B cell (primary cell): ENCODE results near the gene SLC23A2.

ENCODE experiments used
- CTCF ChIP-seq: fragments of 200-600 bp; IDR thresholded peaks from one replicate; pipeline ENCODE4 v1.8.0; 2022; ENCODE audit warnings: antibody characterized with exemption, mild to moderate bottlenecking
- EZH2 ChIP-seq: IDR thresholded peaks from 2 replicates; pipeline ENCODE4 v1.6.1; 2012; ENCODE audit warnings: borderline replicate concordance, low read depth, mild to moderate bottlenecking, moderate library complexity, low read length; ENCODE audit not compliant: insufficient read depth, poor library complexity, severe bottlenecking

DNA sequence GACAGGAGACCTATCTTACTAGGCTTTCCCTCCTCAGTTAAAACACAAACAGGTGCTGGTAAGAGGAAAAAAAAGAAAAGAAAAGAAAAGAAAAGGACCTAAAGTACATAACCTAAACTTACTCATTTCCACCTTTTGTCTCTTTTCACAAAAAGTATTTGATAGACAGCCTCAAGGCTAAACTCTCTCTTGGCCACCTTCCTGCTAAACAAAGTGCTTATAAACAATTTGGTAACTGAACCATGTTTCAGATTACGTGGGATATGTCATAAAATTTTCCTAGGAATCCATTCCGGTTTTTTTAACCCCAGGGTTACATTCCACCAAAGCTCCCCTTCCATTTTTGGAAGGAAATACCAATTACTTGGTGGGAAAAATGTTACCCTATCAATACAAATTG, 170.6 kb downstream of the SLC23A2 start:
- TF ChIP-seq CTCF = no peak
- TF ChIP-seq EZH2 = no peak
